Measurements from ENCODE around the gene GPC3.

GPC3 gene

DNA sequence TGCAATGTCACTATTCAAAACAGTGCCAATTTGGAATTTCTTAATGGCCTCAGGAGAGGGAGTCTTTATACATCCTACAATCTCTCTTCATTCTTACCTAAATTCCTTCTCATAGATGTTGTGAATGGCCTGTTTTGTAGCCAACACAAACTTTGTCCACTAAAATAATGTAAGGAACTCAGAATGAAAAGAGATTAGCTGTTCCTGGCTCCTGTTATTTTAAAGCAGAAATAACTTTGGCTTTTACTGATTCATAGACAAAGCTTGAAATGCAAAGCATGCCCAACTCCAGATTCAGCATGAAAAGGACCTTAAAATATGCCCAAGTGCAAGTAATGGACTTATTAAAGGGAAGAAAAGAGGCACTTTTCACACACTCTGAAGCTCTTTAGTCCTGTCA, 424.1 kb downstream of the GPC3 start:
- H3K4me3 ChIP-seq (ENCODE audit: low read depth, low read length): no peak overlapping the region
- H3K4me1 ChIP-seq (ENCODE audit: control insufficient read depth, insufficient read depth, low read length): peaks cover 27% of the 10 kb centered on the region
- H3K9me3 ChIP-seq (ENCODE audit: control insufficient read depth, insufficient read depth, low read length): no peaks in the 10 kb centered on the region
- H3K27ac ChIP-seq (ENCODE audit: low read depth, low read length): no peak overlapping the region
- no peaks in the 10 kb centered on the region for H3K27me3 ChIP-seq (ENCODE audit: control insufficient read depth, insufficient read depth, low read length)
- H3K36me3 ChIP-seq (ENCODE audit: control insufficient read depth, insufficient read depth, low read length): no peaks in the 10 kb centered on the region
- H3K9ac ChIP-seq (ENCODE audit: low read depth, low read length): no peak overlapping the region

DNA sequence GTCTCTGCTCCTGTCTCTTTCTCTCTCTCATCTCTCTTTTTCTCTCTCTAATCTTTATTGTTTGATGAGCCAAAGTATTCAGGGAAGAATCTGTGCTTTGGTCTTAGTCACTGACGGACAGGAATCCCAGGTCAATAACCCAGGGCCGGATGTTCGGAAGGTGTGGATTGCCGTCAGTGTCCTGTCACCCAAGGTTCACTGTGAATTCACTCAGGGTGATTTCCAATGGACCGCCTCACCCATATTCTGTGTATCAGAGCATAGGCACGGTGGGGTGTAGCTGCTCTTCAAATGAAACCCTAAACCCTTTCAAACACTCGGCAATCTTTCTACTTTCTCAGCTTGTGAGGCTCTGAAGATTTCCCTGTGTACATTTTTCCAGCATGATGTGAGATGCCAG, 425.5 kb downstream of the GPC3 start:
- no peaks in the 10 kb centered on the region; the same call in 1 of the 2 replicates for H3K36me3 ChIP-seq (ENCODE audit: control insufficient read depth, insufficient read depth, low read length)
- H3K9me3 ChIP-seq (ENCODE audit: control insufficient read depth, insufficient read depth, low read length): peaks cover 5% of the 10 kb centered on the region
- H3K4me1 ChIP-seq (ENCODE audit: control insufficient read depth, insufficient read depth, low read length): peaks cover 28% of the 10 kb centered on the region
- H3K4me3 ChIP-seq (ENCODE audit: low read depth, low read length): no peak overlapping the region
- H3K27ac ChIP-seq (ENCODE audit: low read depth, low read length): no peak overlapping the region
- no peak overlapping the region for H3K9ac ChIP-seq (ENCODE audit: low read depth, low read length)
- H3K27me3 ChIP-seq (ENCODE audit: control insufficient read depth, insufficient read depth, low read length): no peaks in the 10 kb centered on the region

DNA sequence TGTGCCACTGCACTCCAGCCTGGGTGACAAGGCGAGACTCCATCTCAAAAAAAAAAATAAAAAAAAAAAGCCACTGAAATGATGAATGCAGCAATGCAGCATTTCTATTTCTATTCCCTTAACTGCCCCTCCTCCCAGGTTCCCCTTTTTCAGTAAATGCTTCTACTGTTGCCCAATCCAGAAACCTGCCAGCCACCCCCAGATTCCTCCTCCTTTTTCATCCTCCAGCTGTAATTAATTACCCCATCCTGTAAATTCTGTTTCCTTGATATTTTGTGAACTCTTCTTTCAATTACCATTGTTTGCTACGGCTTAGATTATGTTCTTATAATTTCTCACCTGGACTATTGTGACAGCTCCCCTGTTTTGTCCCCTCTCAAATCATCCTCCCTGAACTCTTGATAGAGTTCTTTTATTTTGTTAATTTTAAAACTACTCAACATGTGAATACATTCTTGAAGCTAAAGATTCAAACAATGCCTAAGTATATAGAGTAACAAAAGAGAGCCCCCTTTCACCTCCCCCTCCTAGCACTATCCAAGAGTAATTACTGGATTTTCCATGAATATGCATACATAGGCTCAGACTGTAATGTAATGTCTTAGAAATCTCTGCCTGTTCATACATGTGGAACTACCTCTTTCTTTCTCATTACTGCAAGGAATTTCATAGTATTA, 429.5 kb downstream of the GPC3 start:
- Histone ChIP-seq H3K4me3 (ENCODE audit: low read depth, low read length) (peak overlapping the region; percentile 28; the same call in 1 of the 2 replicates), H3K27me3 (ENCODE audit: control insufficient read depth, insufficient read depth, low read length) (no peaks in the 10 kb centered on the region), H3K9ac (ENCODE audit: low read depth, low read length) (peak overlapping the region; percentile 6; the same call in 1 of the 2 replicates), H3K4me1 (ENCODE audit: control insufficient read depth, insufficient read depth, low read length) (peaks cover 24% of the 10 kb centered on the region), H3K36me3 (ENCODE audit: control insufficient read depth, insufficient read depth, low read length) (no peaks in the 10 kb centered on the region; the same call in 1 of the 2 replicates), H3K9me3 (ENCODE audit: control insufficient read depth, insufficient read depth, low read length) (peaks cover 12% of the 10 kb centered on the region), H3K27ac (ENCODE audit: low read depth, low read length) (peak overlapping the region; percentile 81)

DNA sequence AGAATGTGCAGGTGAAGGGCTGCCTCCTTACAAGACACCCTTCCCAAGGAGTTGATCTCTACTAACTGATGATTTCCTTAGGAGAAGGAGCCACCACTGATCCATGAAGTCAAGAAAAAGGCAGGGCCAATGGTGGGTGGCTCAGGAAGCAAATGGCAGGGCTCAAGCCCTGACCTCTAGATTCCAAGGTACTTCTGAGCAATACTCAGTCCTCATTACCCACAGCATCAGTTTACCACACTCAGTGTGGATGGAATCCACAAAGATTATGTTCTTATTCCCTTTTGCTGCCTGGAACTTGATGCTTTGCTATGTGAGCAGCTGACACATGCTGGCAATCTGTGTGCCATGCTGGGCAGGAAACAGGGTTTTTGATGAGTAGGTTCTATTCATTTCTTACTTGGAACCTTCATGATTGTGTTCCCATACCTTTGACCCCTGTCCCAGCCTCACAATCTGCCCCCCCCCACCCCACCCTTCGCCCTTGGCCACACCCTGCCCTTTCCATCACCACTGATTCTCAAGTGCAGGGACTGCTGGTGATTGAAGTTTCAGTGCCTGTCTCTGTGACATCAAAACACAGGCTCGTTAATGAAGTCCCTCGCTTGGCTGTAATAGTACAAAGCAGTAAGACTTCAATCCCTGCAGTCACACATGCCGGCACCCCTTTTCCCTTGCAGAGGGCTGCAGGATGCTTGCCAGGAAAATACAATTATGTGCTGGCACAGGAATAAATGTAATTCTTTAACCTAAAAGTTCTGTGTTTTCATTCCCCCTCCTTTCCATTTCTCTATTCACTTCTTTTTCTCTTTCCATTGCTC, 434.5 kb downstream of the GPC3 start:
- no peak overlapping the region for H3K27ac ChIP-seq (ENCODE audit: low read depth, low read length)
- peaks cover 5% of the 10 kb centered on the region for H3K4me1 ChIP-seq (ENCODE audit: control insufficient read depth, insufficient read depth, low read length)
- no peaks in the 10 kb centered on the region; the same call in 1 of the 2 replicates for H3K36me3 ChIP-seq (ENCODE audit: control insufficient read depth, insufficient read depth, low read length)
- H3K9me3 ChIP-seq (ENCODE audit: control insufficient read depth, insufficient read depth, low read length): peaks cover 18% of the 10 kb centered on the region
- no peak overlapping the region for H3K9ac ChIP-seq (ENCODE audit: low read depth, low read length)
- no peak overlapping the region for H3K4me3 ChIP-seq (ENCODE audit: low read depth, low read length)
- no peaks in the 10 kb centered on the region for H3K27me3 ChIP-seq (ENCODE audit: control insufficient read depth, insufficient read depth, low read length)

DNA sequence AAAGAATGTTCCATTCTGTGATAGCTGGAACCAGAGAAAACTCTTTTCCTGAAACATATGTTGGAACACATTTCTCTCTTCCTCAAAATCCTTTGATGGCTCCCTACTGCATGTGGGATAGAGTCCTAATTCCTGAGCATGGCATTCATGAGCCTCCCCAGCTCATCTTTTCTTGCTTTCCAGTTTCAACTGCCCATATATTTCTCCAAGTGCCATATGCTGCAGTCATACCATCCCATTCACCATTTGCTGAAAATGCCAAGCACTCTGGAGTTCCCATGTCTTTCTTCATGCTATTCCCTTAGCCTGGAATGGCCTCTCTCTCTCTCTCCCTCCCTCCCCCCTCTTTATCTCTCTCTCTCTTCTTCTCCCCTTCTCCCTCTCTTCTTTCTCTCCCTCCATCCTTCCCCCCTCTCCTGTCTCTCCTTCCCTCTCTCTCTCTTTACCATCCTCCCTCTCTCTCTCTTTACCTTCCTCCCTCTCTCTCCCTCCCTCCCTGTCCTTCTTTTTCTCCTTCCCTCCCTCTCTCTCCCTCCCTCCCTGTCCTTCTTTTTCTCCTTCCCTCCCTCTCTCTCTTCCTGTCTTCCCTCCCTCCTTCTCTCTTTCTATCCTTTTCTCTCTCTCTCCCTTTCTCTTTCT, 436.0 kb downstream of the GPC3 start:
- Histone ChIP-seq H3K9me3 (ENCODE audit: control insufficient read depth, insufficient read depth, low read length) (peaks cover 13% of the 10 kb centered on the region; the same call in 1 of the 2 replicates), H3K27me3 (ENCODE audit: control insufficient read depth, insufficient read depth, low read length) (no peaks in the 10 kb centered on the region), H3K36me3 (ENCODE audit: control insufficient read depth, insufficient read depth, low read length) (no peaks in the 10 kb centered on the region), H3K27ac (ENCODE audit: low read depth, low read length) (no peak overlapping the region), H3K4me3 (ENCODE audit: low read depth, low read length) (no peak overlapping the region), H3K4me1 (ENCODE audit: control insufficient read depth, insufficient read depth, low read length) (peaks cover 5% of the 10 kb centered on the region), H3K9ac (ENCODE audit: low read depth, low read length) (no peak overlapping the region)

DNA sequence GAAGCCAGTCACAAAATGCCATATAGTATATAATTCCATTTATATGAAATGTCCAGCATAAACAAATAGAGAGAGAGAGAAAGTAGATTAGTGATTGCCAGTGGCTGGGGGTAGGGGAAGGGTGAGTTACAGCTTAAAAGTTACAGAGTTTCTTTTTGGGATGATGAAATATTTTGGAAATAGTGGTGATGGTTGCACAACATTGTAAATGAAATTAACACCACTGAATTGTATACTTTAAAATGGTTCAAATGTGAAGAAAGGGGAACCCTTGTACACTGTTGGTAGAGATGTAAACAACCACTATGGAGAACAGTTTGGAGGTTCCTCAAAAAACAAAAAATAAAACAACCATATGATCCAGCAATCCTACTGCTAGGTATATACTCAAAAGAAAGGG, 439.0 kb downstream of the GPC3 start:
- H3K36me3 ChIP-seq (ENCODE audit: control insufficient read depth, insufficient read depth, low read length): no peaks in the 10 kb centered on the region
- no peaks in the 10 kb centered on the region for H3K27me3 ChIP-seq (ENCODE audit: control insufficient read depth, insufficient read depth, low read length)
- H3K9me3 ChIP-seq (ENCODE audit: control insufficient read depth, insufficient read depth, low read length): peaks cover 11% of the 10 kb centered on the region; the same call in 1 of the 2 replicates
- peaks cover under 1% of the 10 kb centered on the region; the same call in 1 of the 2 replicates for H3K4me1 ChIP-seq (ENCODE audit: control insufficient read depth, insufficient read depth, low read length)
- H3K27ac ChIP-seq (ENCODE audit: low read depth, low read length): no peak overlapping the region
- H3K9ac ChIP-seq (ENCODE audit: low read depth, low read length): no peak overlapping the region
- no peak overlapping the region for H3K4me3 ChIP-seq (ENCODE audit: low read depth, low read length)

DNA sequence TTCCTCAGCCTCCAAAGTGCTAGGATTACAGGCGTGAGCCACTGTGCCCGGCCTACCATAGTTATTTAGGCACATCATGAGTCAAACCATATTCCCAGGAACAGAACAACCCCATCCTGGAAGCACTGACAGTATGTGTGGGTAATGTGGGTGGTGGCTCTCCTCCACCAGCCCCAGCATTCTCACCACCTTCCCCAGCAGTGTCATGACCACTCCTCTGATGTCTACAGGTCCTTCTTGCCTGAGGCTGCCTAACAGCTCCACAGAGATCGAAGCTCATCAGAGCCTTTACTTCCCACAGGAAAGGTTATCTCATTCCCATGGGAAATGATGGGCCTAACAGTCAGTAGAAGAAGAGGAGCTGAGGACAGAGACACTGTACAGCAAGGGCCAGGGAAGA, 440.6 kb downstream of the GPC3 start:
- Histone ChIP-seq H3K27me3 (ENCODE audit: control insufficient read depth, insufficient read depth, low read length) (no peaks in the 10 kb centered on the region), H3K36me3 (ENCODE audit: control insufficient read depth, insufficient read depth, low read length) (no peaks in the 10 kb centered on the region), H3K9ac (ENCODE audit: low read depth, low read length) (no peak overlapping the region), H3K4me3 (ENCODE audit: low read depth, low read length) (no peak overlapping the region), H3K9me3 (ENCODE audit: control insufficient read depth, insufficient read depth, low read length) (peaks cover 11% of the 10 kb centered on the region; the same call in 1 of the 2 replicates), H3K4me1 (ENCODE audit: control insufficient read depth, insufficient read depth, low read length) (no peaks in the 10 kb centered on the region; the same call in 1 of the 2 replicates), H3K27ac (ENCODE audit: low read depth, low read length) (peak overlapping the region; percentile 53)

DNA sequence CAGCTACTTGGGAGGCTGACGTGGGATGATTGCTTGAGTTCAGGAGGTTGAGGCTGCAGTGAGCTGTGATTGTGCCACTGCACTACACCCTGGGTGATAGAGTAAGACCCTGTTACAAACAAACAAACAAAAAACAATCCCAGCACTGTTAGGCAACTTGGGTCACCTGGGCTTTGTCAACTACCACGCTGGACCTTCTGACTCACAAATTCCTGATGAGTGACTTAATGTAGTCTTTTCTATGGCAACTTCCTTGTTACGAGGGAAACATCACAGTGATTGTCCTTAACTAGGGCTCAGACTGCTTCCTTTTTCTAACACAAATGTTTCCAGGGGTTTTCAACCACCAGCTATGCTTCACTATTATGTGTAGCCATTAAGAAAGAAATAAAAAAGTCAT, 441.3 kb downstream of the GPC3 start:
- Histone ChIP-seq H3K27me3 (ENCODE audit: control insufficient read depth, insufficient read depth, low read length) (no peaks in the 10 kb centered on the region), H3K27ac (ENCODE audit: low read depth, low read length) (peak overlapping the region; percentile 53), H3K36me3 (ENCODE audit: control insufficient read depth, insufficient read depth, low read length) (no peaks in the 10 kb centered on the region), H3K9ac (ENCODE audit: low read depth, low read length) (no peak overlapping the region), H3K4me3 (ENCODE audit: low read depth, low read length) (no peak overlapping the region), H3K4me1 (ENCODE audit: control insufficient read depth, insufficient read depth, low read length) (no peaks in the 10 kb centered on the region; the same call in 1 of the 2 replicates), H3K9me3 (ENCODE audit: control insufficient read depth, insufficient read depth, low read length) (peaks cover 11% of the 10 kb centered on the region; the same call in 1 of the 2 replicates)

DNA sequence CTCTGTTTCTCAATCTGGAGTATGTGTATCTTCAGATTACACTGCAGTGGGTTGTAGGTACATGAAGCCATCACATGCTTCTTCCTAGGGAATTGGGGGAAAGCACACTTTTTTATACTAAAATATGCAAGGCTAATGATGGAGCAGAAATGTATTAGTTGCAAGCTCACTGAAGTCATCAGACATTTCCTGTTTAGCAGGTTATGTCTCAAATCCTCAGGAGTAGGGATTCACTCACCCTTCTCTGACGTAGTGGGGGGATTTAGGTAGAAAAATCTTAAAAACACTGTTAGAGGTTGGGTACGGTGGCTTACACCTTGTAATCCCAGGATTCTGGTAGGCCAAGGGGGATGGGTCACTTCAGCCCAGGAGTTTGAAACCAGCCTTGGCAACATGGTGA, 441.7 kb downstream of the GPC3 start:
- Histone ChIP-seq H3K9ac (ENCODE audit: low read depth, low read length) (no peak overlapping the region), H3K27ac (ENCODE audit: low read depth, low read length) (peak overlapping the region; percentile 47), H3K36me3 (ENCODE audit: control insufficient read depth, insufficient read depth, low read length) (no peaks in the 10 kb centered on the region), H3K4me1 (ENCODE audit: control insufficient read depth, insufficient read depth, low read length) (no peaks in the 10 kb centered on the region; the same call in 1 of the 2 replicates), H3K4me3 (ENCODE audit: low read depth, low read length) (no peak overlapping the region), H3K9me3 (ENCODE audit: control insufficient read depth, insufficient read depth, low read length) (peaks cover 11% of the 10 kb centered on the region; the same call in 1 of the 2 replicates), H3K27me3 (ENCODE audit: control insufficient read depth, insufficient read depth, low read length) (no peaks in the 10 kb centered on the region)

DNA sequence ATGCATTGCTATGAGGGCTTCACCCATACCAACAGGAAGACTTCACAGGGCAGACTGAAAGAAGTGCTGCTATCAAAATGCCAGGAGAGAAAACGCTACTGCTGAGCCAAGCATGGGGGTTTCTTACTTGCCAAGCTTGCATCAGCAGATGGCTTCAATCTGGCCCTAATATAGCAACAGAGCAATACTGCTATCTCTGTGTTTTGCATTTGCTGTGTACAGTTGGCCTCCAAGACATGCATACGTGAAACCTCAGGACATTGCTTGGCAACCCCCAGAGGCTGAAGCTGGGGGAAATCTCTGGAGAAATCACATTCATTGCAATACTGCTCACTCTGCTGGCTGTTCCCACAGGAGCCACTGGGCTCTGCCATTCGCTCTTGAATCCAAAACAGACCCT, 442.9 kb downstream of the GPC3 start:
- Histone ChIP-seq H3K27ac (ENCODE audit: low read depth, low read length) (no peak overlapping the region), H3K27me3 (ENCODE audit: control insufficient read depth, insufficient read depth, low read length) (no peaks in the 10 kb centered on the region), H3K4me1 (ENCODE audit: control insufficient read depth, insufficient read depth, low read length) (peaks cover 6% of the 10 kb centered on the region), H3K9me3 (ENCODE audit: control insufficient read depth, insufficient read depth, low read length) (peaks cover 11% of the 10 kb centered on the region; the same call in 1 of the 2 replicates), H3K36me3 (ENCODE audit: control insufficient read depth, insufficient read depth, low read length) (no peaks in the 10 kb centered on the region), H3K9ac (ENCODE audit: low read depth, low read length) (no peak overlapping the region), H3K4me3 (ENCODE audit: low read depth, low read length) (no peak overlapping the region)
